Left colon (tissue), 2 donors: Measurements from ENCODE around the gene OR14A16. TPM values are rescaled to one million over a fixed set of nuclear protein-coding genes. Genes with fewer than 3 reads are reported as not detected.
A peak's percentile ranks its signal among the peaks of the same experiment; 100 is the strongest.

Experiments used
- ATAC-seq: fragments of 200-7000 bp; cut with Tn5 transposase; one replicate; pipeline ENCODE4 v1.9.1; 2020; ENCODE audit warnings: mild to moderate bottlenecking, moderate library complexity
- DNase-seq, 2 donors: peaks; one replicate each; pipeline ENCODE4 v3.0.0-alpha.2; 2020
- intact Hi-C, 2 donors: fragments of 100-400 bp; cut with DNase I in 1 of 2; cut with micrococcal nuclease in 1 of 2; formaldehyde crosslinking; loops; one replicate each; pipeline versions ENCODE4 v1.11.2 to v1.14.0; 2022; cut with DNase I, micrococcal nuclease
- long read RNA-seq: library from polyadenylated mRNA; unstranded; transcript quantifications from one replicate; pipeline ENCODE4 v2.0.0, GENCODE V29; 2021
- total RNA-seq, 2 donors: library from RNA; stranded (reverse); fragmentation: NEBNext Ultra II Directional; extraction: Animal tissue kit (Norgen Biotek cat#: 25700); gene quantifications; one replicate each; pipeline ENCODE4 v1.2.1, GENCODE V29; 2021
- donor health status: DM: no; HTN: no; CAD: no.
- donor health status: DM: yes; HTN: yes; CAD: no.

The OR14A16 gene
- not detected for total RNA-seq
- long read RNA-seq, result 0 reads

DNA sequence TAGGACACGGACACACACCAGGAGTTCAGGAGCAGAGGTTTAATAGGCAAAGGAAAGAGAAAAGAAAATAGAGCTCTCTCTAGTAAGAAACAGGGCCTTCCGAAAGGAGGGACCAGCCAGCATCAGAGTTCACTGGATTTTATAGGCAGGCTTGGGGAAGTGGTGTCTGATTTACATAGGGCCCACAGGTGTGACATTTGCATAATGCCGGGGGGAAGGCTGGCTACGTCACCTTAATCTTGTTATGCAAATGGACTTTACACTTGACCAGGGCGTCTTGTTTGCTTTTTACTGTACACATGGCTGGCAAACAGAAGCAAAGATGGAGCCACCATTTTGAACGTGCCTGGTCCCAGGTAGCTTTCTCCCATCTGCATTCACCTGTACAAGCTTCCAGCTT is at the start of gene OR14A16:
TSS of gene OR14A16 (minus strand) at position 97 of the 400 bp plus-strand sequence. CDS start 8,390 bp downstream, outside the sequence.
- ATAC-seq (peak; percentile 51), DNase-seq (no peak)
- intact Hi-C loops, result no loop called here

DNA sequence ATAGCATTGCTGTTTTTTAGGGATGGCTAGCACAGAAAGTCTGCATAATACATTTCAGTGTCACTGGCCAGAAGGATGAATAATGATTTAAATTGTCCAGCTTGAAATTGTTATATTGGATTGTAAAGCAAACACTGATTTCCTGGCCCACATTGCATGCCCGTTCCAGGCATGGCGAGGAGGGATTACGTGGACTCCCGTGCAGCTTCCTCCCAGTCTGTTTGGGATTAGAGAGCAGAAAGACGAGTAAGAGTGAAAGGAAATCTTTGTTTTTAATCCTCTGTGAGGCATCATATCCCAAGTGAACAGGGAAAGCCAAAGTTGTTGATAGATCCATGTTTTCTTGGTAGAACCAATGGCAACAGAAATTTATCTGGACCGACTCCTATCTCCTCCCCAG is 41.5 kb upstream of the OR14A16 start:
- no peak for DNase-seq
- no peak for ATAC-seq

DNA sequence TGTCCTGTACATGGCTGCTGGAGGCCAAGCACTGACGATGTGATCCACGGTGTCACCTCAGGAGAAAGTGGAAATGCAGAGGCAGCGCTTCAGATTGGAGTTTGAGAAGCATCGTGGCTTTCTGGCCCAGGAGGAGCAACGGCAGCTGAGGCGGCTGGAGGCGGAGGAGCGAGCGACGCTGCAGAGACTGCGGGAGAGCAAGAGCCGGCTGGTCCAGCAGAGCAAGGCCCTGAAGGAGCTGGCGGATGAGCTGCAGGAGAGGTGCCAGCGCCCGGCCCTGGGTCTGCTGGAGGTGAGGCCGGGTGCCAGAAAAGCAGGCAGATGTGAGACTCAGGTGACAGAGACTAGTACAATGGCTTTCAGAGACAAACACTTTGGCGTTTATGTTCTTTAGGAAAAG is 40.7 kb upstream of the OR14A16 start:
- ATAC-seq (no peak), DNase-seq (no peak)
- intact Hi-C loops, result no loop called here

More for the DNA sequence above, 41.5 kb upstream of the OR14A16 start:
- intact Hi-C loops, result no loop called here

GRCh38 chr1:247862756-247863155 is 38.8 kb upstream of the OR14A16 start:
- ATAC-seq (no peak), DNase-seq (no peak)
- intact Hi-C loops, result no loop called here

- DNase-seq, result no peak
- intact Hi-C loops, result no loop called here
- no peak for ATAC-seq
These were observed 34.2 kb upstream of the OR14A16 start for GRCh38 chr1:247857985-247858619.

DNA sequence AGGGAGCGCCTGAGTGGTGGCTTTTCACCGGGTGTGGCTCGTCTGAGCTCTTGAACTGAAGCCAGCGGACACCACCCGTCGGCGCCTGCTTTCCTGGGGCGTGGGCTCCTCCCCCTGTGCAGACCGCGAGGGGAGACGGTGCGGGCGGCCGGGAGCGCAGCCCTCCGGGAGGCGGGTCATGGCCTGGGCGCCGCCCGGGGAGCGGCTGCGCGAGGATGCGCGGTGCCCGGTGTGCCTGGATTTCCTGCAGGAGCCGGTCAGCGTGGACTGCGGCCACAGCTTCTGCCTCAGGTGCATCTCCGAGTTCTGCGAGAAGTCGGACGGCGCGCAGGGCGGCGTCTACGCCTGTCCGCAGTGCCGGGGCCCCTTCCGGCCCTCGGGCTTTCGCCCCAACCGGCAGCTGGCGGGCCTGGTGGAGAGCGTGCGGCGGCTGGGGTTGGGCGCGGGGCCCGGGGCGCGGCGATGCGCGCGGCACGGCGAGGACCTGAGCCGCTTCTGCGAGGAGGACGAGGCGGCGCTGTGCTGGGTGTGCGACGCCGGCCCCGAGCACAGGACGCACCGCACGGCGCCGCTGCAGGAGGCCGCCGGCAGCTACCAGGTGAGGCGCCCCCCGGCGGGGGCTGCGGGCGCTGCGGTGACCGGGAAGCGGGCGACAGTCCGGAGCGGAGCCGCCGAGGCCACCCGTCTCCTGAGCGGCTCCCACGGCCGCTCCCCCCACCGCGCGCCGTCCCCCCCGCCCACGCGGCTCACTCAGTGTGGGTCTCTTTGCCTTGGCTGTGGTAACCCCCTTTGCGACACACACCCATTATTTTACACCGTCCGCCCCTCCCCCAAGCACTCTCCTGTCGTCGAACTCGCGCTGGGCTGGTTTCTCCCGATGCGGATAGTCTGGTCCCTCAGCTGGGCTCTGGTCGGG is 33.4 kb upstream of the OR14A16 start, which contains the start of gene TRIM58:
TSS of gene TRIM58 (plus strand) at position 119 of the 916 bp plus-strand sequence. CDS start at position 179, 60 bp downstream.
- intact Hi-C loops, result no loop called here
- ATAC-seq, result peak; percentile 94
- DNase-seq, result peak; percentile 66 to 72

- DNase-seq (no peak), ATAC-seq (no peak)
- intact Hi-C loops, result no loop called here
These were observed 32.0 kb upstream of the OR14A16 start for GRCh38 chr1:247855911-247856310.

DNA sequence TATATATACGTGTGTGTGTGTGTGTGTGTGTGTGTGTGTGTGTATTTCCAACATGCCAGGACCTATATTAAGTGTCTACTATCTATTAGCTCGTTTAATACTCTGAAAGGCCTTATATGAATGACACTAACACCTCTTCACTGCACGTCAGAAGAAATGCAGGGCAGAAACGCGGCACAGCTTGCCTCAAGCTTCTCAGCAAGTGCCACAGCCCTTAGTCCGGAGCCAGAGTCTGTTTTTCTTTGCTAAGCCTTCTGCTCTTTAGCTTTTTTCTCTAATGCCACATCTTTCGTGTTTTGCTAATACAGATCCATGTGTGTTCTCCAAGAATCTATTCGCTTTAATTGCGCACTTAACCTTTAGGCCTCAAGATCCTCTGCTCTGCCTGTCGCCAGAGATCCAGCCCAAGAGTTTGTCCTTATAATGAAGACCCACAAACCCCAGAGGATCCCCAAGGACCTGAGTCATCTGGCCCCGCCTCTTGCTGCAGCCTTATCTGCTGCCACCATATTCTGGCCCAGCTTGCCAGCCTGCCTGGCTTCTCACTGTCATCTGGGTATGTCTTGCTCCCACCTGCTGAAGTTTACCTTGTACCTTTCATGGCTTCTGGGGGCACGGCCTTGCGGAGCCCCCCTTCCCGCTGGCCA is 31.1 kb upstream of the OR14A16 start:
- ATAC-seq (no peak), DNase-seq (no peak)
- intact Hi-C loops, result no loop called here

GRCh38 chr1:247849616-247850015 is 25.7 kb upstream of the OR14A16 start:
- intact Hi-C loops, result no loop called here
- no peak for ATAC-seq
- no peak for DNase-seq

- intact Hi-C loops, result no loop called here
- DNase-seq, result no peak
- no peak for ATAC-seq
These were observed 24.4 kb upstream of the OR14A16 start for GRCh38 chr1:247848346-247848745.

DNA sequence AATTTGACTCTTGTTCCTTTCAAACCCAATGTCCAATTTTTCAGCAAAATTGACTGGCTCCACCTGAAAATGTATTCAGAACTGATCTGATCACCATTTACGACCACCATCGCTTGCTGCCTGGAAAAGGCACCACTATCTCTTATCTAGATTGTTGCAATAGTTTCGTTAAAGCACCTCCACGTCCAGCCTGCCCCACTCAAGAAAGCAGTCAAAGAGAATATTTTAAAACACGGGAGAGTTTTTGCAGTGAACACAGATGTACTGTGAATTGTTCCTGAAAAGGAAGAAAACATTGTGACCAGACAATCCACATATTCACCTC is 21.7 kb upstream of the OR14A16 start:
- DNase-seq (no peak), ATAC-seq (no peak)
- intact Hi-C loops, result no loop called here

GRCh38 chr1:247845011-247845692 is 21.2 kb upstream of the OR14A16 start:
- no peak for DNase-seq
- intact Hi-C loops, result no loop called here
- no peak for ATAC-seq

DNA sequence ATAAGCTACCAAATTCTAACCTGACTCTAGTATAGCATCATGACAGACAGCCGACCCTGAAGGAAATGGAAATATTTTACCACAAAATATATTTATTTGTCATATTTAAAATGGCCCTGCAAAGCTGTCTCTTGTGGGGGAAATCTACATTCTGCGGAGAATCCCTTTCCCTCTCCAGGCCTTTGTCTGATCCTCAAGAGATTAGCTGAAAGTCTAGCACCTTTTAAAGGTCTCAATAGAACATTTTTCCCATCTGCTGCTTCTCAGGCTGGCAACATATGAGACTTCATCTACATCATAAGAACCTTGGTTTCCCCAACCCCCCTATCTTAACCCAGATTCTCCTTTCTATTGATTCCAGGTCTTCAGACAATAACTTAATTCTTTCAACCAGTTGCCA is 19.5 kb upstream of the OR14A16 start:
- ATAC-seq (no peak), DNase-seq (no peak)
- intact Hi-C loops, result no loop called here

DNA sequence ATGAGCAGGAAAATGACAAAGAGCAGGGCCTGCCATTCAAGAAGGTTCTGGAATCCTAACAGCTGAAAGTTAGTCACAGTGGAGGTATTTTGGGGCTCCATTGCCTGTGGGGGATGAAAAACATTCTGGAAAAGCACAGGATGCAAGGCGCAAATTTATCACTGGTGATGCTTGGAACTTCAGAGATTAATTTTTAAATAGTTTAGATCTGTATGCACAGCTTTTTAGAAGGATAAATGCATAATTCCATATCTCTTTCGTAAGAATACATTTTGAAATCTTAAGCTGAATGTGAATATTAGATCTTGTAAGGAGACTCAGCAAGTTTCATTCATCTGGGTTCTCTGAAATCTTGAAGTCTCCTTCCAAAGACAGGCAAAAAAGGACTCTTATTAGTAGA is 17.9 kb upstream of the OR14A16 start, which contains the start of gene OR11L1:
TSS of gene OR11L1 (minus strand) at position 101 of the 400 bp plus-strand sequence. CDS start at position 101, 0 bp downstream.
- intact Hi-C loops, result no loop called here
- ATAC-seq, result no peak
- no peak for DNase-seq

- intact Hi-C loops, result no loop called here
- no peak for DNase-seq
- no peak for ATAC-seq
These were observed 16.9 kb upstream of the OR14A16 start for GRCh38 chr1:247840818-247841217.

DNA sequence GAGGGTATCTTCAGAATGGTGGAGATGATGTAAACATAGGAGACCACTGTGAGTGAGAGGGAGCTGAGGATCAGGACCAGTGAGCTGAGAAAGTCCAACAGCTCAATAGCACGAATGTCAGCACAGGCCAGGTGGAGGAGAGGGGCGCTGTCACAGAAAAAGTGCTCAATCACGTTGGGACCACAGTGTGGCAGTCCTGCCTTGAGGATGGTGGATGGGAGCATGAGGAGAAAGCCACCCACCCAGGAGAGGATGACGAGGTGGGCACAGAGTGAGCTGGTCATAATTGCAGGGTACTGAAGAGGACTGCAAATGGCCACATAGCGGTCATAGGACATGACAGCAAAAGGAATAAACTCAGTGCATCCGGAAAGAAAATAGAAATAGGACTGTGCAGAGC is 9.7 kb upstream of the OR14A16 start:
- DNase-seq, result no peak
- no peak for ATAC-seq
- intact Hi-C loops, result no loop called here

- DNase-seq, result no peak
- intact Hi-C loops, result no loop called here
- ATAC-seq, result no peak
These were observed 5.7 kb upstream of the OR14A16 start for GRCh38 chr1:247829656-247830055.

GRCh38 chr1:247825362-247825761 is 1.4 kb upstream of the OR14A16 start:
- intact Hi-C loops, result no loop called here
- ATAC-seq, result no peak
- no peak for DNase-seq

- intact Hi-C loops, result no loop called here
- ATAC-seq (no peak), DNase-seq (no peak)
These were observed 1.9 kb downstream of the OR14A16 start for GRCh38 chr1:247822060-247822459.
